ENCODE measurements around the gene CSTF1. TPM values are rescaled to one million over a fixed set of nuclear protein-coding genes. Genes with fewer than 3 reads are reported as not detected.
A peak's percentile ranks its signal among the peaks of the same experiment; 100 is the strongest.

CSTF1 gene
- total RNA-seq, 1 donor from 2014 or later = 24.4 TPM

- no peaks in the 10 kb centered on the region for H3K9me3 ChIP-seq
- ATAC-seq (no peak), DNase-seq (no peak)
- H3K36me3 ChIP-seq = peaks cover 16% of the 10 kb centered on the region
- no peak for TF ChIP-seq CTCF (IDR thresholded peaks at IDR 0.05)
- peak overlapping the region; percentile 50 for H3K27ac ChIP-seq
- peaks cover 50% of the 10 kb centered on the region for H3K4me1 ChIP-seq
- H3K4me3 ChIP-seq = no peak overlapping the region
- intact Hi-C loops (cut with DNase I) = no loop called here
- no peaks in the 10 kb centered on the region for H3K27me3 ChIP-seq (ENCODE audit: low read depth)
Measured at GRCh38 chr20:56433221-56433879, 40.9 kb downstream of the CSTF1 start.

- Histone ChIP-seq H3K4me1 (peaks cover 45% of the 10 kb centered on the region), H3K9me3 (no peaks in the 10 kb centered on the region), H3K27ac (peak overlapping the region; percentile 50), H3K36me3 (peaks cover 16% of the 10 kb centered on the region), H3K4me3 (no peak overlapping the region), H3K27me3 (ENCODE audit: low read depth) (no peaks in the 10 kb centered on the region)
- ATAC-seq (peak; percentile 39 to 44), DNase-seq (no peak)
- intact Hi-C loops (cut with DNase I) = no loop called here
- TF ChIP-seq CTCF (IDR thresholded peaks at IDR 0.05) = no peak
Measured at GRCh38 chr20:56433880-56434255, 41.4 kb downstream of the CSTF1 start.

- TF ChIP-seq CTCF (IDR thresholded peaks at IDR 0.05) = no peak
- Histone ChIP-seq H3K4me3 (no peak overlapping the region), H3K27ac (peak overlapping the region; percentile 36), H3K4me1 (peaks cover 34% of the 10 kb centered on the region), H3K9me3 (no peaks in the 10 kb centered on the region), H3K27me3 (ENCODE audit: low read depth) (no peaks in the 10 kb centered on the region), H3K36me3 (peaks cover 16% of the 10 kb centered on the region)
- DNase-seq = no peak
- ATAC-seq = no peak
- intact Hi-C loops (cut with DNase I) = no loop called here
Measured at GRCh38 chr20:56437196-56437960, 44.9 kb downstream of the CSTF1 start.

DNA sequence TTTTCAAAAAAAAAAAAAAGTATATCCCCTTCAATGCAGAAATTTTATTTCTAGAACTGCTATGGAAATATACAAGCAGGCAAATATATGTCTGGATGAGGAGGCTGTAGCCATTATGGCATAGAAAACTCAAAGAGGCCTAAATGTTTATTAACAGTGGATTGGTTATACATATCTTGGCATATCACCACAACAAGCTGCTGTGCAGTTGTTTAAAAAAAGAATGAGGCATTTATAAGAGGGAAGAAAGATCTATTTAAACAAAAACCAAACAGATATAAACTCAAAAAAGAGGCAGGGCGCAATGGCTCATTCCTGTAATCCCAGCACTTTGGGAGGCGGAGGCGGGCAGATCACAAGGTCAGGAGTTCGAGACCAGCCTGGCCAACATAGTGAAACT lies 45.8 kb downstream of the CSTF1 start:
- Histone ChIP-seq H3K4me1 (peaks cover 29% of the 10 kb centered on the region), H3K27me3 (ENCODE audit: low read depth) (no peaks in the 10 kb centered on the region), H3K9me3 (no peaks in the 10 kb centered on the region), H3K4me3 (no peak overlapping the region), H3K36me3 (peaks cover 12% of the 10 kb centered on the region), H3K27ac (peak overlapping the region; percentile 7)
- no peak for TF ChIP-seq CTCF (IDR thresholded peaks at IDR 0.05)
- DNase-seq (no peak), ATAC-seq (no peak)
- intact Hi-C loops (cut with DNase I) = no loop called here

- intact Hi-C loops (cut with DNase I) = no loop called here
- no peak overlapping the region for H3K4me3 ChIP-seq
- H3K4me1 ChIP-seq = peaks cover 25% of the 10 kb centered on the region
- peaks cover 12% of the 10 kb centered on the region for H3K36me3 ChIP-seq
- peaks cover 7% of the 10 kb centered on the region for H3K27me3 ChIP-seq (ENCODE audit: low read depth)
- no peaks in the 10 kb centered on the region for H3K9me3 ChIP-seq
- DNase-seq (peak; percentile 56), ATAC-seq (peak; percentile 78 to 85)
- no peak for TF ChIP-seq CTCF (IDR thresholded peaks at IDR 0.05)
- H3K27ac ChIP-seq = peak overlapping the region; percentile 53
Measured at GRCh38 chr20:56439771-56440291, 47.4 kb downstream of the CSTF1 start.
